ENCODE measurements around the gene PGM1. TPM values are rescaled to one million over a fixed set of nuclear protein-coding genes. Genes with fewer than 3 reads are reported as not detected.

Gene PGM1
- total RNA-seq, 2 experiments from 2014 or later: 38.8 to 43.8 TPM

DNA sequence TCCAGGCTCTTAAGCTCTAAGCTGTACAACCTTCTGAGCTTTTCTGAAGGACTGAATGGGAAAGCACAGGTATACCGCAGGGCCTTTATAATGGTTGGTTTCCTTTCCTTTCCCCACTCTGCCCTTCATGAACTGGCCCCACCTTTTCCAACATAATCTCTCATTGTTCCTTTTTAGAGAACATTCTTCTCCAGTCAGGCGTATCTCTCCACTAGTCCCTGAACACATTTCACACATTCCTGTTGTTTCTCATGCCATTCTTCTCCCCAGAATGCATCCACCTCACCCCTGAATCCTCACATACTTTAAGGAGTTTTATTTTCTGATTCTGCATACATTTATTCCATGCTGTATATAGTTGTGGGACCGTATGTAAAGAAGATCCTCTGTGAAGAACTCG is 41.3 kb downstream of the PGM1 start:
- ATAC-seq: no peak
- CTCF ChIA-PET: no interaction called here
- peaks cover 55% of the 10 kb centered on the region for H3K36me3 Mint-ChIP-seq (ENCODE audit: low read depth)

DNA sequence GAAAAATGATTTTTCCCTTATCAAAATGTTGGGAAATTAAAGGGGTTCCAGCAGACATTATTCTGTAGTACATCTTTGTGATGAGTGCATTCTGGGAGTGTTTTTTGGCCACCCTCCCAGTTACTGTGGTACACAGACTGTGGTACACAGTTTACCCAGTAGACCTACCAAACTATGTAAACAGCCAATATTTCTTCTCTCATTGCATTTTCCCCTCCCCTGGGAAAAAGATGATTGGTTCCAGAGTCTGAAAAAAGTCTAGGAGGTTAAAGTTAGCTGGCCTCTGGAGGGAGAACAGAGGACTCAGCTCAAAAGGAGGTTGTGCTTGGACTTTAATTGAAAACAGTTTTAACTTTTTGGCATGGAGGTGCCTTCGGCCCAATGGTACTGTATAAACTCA is 42.5 kb downstream of the PGM1 start:
- CTCF ChIA-PET: interaction anchor here (0.7 to 1.2 kb wide), 3 partner anchors 10 to 56 kb away, joined by 3 read pairs; no protein-coding TSS in a partner anchor
- ATAC-seq (no peak), DNase-seq (no peak)
- Mint-ChIP-seq H3K27me3 (no peaks in the 10 kb centered on the region), H3K27ac (no peak overlapping the region), H3K4me1 (no peaks in the 10 kb centered on the region), H3K36me3 (ENCODE audit: low read depth) (peaks cover 62% of the 10 kb centered on the region), H3K4me3 (no peak overlapping the region), H3K9me3 (ENCODE audit: low read depth) (no peaks in the 10 kb centered on the region)
- intact Hi-C loops (cut with DNase I, micrococcal nuclease): no loop called here
- POLR2A ChIA-PET: no interaction called here

More for the DNA sequence above, 41.3 kb downstream of the PGM1 start:
- intact Hi-C loops (cut with DNase I, micrococcal nuclease): no loop called here
- no peaks in the 10 kb centered on the region for H3K9me3 Mint-ChIP-seq (ENCODE audit: low read depth)
- H3K4me3 Mint-ChIP-seq: no peak overlapping the region
- no peaks in the 10 kb centered on the region for H3K4me1 Mint-ChIP-seq
- no peaks in the 10 kb centered on the region for H3K27me3 Mint-ChIP-seq
- POLR2A ChIA-PET: no interaction called here
- no peak for DNase-seq
- no peak overlapping the region for H3K27ac Mint-ChIP-seq

DNA sequence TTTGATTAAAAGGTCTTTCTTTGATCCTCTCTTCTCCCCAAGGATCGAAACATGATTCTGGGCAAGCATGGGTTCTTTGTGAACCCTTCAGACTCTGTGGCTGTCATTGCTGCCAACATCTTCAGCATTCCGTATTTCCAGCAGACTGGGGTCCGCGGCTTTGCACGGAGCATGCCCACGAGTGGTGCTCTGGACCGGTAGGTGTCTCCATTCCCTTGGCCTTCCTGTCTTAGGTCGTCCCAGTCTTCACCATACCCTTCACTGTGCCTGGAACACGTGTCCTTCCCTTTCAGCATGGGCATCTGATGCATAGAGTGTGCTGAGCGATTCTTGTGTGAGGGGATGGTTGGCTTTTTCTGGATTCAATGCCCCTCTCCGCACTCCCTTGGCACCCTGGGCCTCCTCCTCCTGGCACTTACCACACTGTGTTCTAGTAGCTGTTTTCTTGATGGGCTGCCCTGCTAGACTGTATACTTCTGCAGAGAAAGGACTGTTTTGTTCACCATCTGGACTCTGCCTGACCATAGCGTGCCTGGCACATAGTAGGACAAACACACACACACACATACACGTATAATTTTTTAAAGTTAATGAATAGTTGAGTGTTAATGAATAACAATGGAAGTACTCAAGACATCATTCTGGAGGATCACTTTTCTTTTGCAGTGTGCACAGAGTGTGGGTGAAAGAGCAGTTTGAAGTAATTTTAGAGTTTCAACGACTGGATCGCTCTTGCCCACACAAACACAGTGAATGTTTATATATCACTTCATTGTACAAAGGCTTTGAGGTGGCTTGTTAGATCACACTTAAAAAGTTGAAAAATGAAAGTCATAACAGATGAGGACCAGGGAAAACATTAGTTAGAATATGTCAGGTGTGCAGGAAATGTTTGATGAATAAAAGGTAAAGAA is 43.2 kb downstream of the PGM1 start:
- Mint-ChIP-seq H3K9me3 (ENCODE audit: low read depth) (no peaks in the 10 kb centered on the region), H3K4me1 (no peaks in the 10 kb centered on the region), H3K27ac (no peak overlapping the region), H3K27me3 (no peaks in the 10 kb centered on the region), H3K36me3 (ENCODE audit: low read depth) (peaks cover 64% of the 10 kb centered on the region), H3K4me3 (no peak overlapping the region)
- ATAC-seq (no peak), DNase-seq (no peak)
- ChIA-PET CTCF (interaction anchor here (0.9 kb wide), 1 partner anchor 501 kb away, joined by 3 read pairs; no protein-coding TSS in a partner anchor), POLR2A (no interaction called here)
- intact Hi-C loops (cut with DNase I, micrococcal nuclease): no loop called here

- POLR2A ChIA-PET: no interaction called here
- peaks cover 62% of the 10 kb centered on the region for H3K36me3 Mint-ChIP-seq (ENCODE audit: low read depth)
Measured at GRCh38 chr1:63638471-63638870, 45.3 kb downstream of the PGM1 start.

GRCh38 chr1:63638875-63639274 is 45.7 kb downstream of the PGM1 start:
- ATAC-seq (no peak), DNase-seq (no peak)
- Mint-ChIP-seq H3K27ac (no peak overlapping the region), H3K4me1 (no peaks in the 10 kb centered on the region), H3K9me3 (ENCODE audit: low read depth) (no peaks in the 10 kb centered on the region), H3K27me3 (no peaks in the 10 kb centered on the region), H3K36me3 (ENCODE audit: low read depth) (peaks cover 65% of the 10 kb centered on the region), H3K4me3 (no peak overlapping the region)
- POLR2A ChIA-PET: no interaction called here
- CTCF ChIA-PET: interaction anchor here (0.7 kb wide), 1 partner anchor 30 kb away, joined by 3 read pairs; no protein-coding TSS in a partner anchor
- intact Hi-C loops (cut with DNase I, micrococcal nuclease): no loop called here

More at GRCh38 chr1:63638471-63638870, 45.3 kb downstream of the PGM1 start:
- CTCF ChIA-PET: interaction anchor here (0.7 kb wide), 1 partner anchor 30 kb away, joined by 3 read pairs; no protein-coding TSS in a partner anchor
- no peak overlapping the region for H3K4me3 Mint-ChIP-seq
- H3K27ac Mint-ChIP-seq: no peak overlapping the region
- no peak for ATAC-seq
- no peak for DNase-seq
- no peaks in the 10 kb centered on the region for H3K4me1 Mint-ChIP-seq
- H3K9me3 Mint-ChIP-seq (ENCODE audit: low read depth): no peaks in the 10 kb centered on the region
- H3K27me3 Mint-ChIP-seq: no peaks in the 10 kb centered on the region
- intact Hi-C loops (cut with DNase I, micrococcal nuclease): no loop called here

- H3K4me3 Mint-ChIP-seq: no peak overlapping the region
- H3K27me3 Mint-ChIP-seq: no peaks in the 10 kb centered on the region
- no peak overlapping the region for H3K27ac Mint-ChIP-seq
- CTCF ChIA-PET: interaction anchor here (0.5 kb wide), 1 partner anchor 114 kb away, joined by 3 read pairs; no protein-coding TSS in a partner anchor
- ATAC-seq (no peak), DNase-seq (no peak)
- POLR2A ChIA-PET: no interaction called here
- H3K4me1 Mint-ChIP-seq: no peaks in the 10 kb centered on the region
- H3K36me3 Mint-ChIP-seq (ENCODE audit: low read depth): peaks cover 52% of the 10 kb centered on the region
- intact Hi-C loops (cut with DNase I, micrococcal nuclease): no loop called here
- H3K9me3 Mint-ChIP-seq (ENCODE audit: low read depth): no peaks in the 10 kb centered on the region
Measured at GRCh38 chr1:63640633-63641567, 47.7 kb downstream of the PGM1 start.

GRCh38 chr1:63641615-63642014 is 48.4 kb downstream of the PGM1 start:
- ChIA-PET POLR2A (no interaction called here), CTCF (interaction anchor here (0.5 kb wide), 1 partner anchor 113 kb away, joined by 3 read pairs; no protein-coding TSS in a partner anchor)
- H3K9me3 Mint-ChIP-seq (ENCODE audit: low read depth): no peaks in the 10 kb centered on the region
- H3K27me3 Mint-ChIP-seq: no peaks in the 10 kb centered on the region
- no peak overlapping the region for H3K4me3 Mint-ChIP-seq
- ATAC-seq (no peak), DNase-seq (no peak)
- peaks cover 46% of the 10 kb centered on the region for H3K36me3 Mint-ChIP-seq (ENCODE audit: low read depth)
- no peaks in the 10 kb centered on the region for H3K4me1 Mint-ChIP-seq
- H3K27ac Mint-ChIP-seq: no peak overlapping the region
- intact Hi-C loops (cut with DNase I, micrococcal nuclease): no loop called here

- Mint-ChIP-seq H3K4me3 (no peak overlapping the region), H3K27ac (no peak overlapping the region), H3K4me1 (no peaks in the 10 kb centered on the region), H3K36me3 (ENCODE audit: low read depth) (peaks cover 38% of the 10 kb centered on the region), H3K9me3 (ENCODE audit: low read depth) (no peaks in the 10 kb centered on the region), H3K27me3 (no peaks in the 10 kb centered on the region)
- DNase-seq (no peak), ATAC-seq (no peak)
- ChIA-PET POLR2A (no interaction called here), CTCF (interaction anchor here (0.7 kb wide), 1 partner anchor 1566 kb away, joined by 3 read pairs; no protein-coding TSS in a partner anchor)
- intact Hi-C loops (cut with DNase I, micrococcal nuclease): no loop called here
Measured at GRCh38 chr1:63642901-63643300, 49.7 kb downstream of the PGM1 start.

DNA sequence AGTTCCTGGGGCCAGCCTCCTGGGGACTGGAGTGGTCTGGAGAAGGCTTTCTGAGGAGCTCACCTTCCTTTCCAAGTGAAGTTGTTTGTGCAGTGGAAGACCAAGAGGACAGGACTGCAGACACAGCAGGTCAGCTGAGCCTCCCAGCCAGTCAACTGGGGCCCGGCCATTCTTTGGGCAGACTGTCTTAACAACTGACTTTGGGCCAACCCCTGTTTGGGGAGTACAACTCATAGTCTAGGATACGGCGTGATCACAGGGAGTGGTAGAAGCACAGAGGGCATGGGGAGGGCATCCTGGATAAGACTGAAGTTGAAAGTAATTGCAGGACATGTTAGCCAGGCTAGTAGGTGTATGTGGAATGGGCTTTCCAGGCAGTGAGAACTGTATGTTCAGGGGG is 50.3 kb downstream of the PGM1 start:
- CTCF ChIA-PET: interaction anchor here (0.9 kb wide), 1 partner anchor 27 kb away, joined by 3 read pairs; no protein-coding TSS in a partner anchor
- no peaks in the 10 kb centered on the region for H3K27me3 Mint-ChIP-seq
- peaks cover 39% of the 10 kb centered on the region for H3K36me3 Mint-ChIP-seq (ENCODE audit: low read depth)
- H3K4me1 Mint-ChIP-seq: no peaks in the 10 kb centered on the region
- ATAC-seq (no peak), DNase-seq (no peak)
- H3K27ac Mint-ChIP-seq: no peak overlapping the region
- intact Hi-C loops (cut with DNase I, micrococcal nuclease): no loop called here
- no peak overlapping the region for H3K4me3 Mint-ChIP-seq
- H3K9me3 Mint-ChIP-seq (ENCODE audit: low read depth): no peaks in the 10 kb centered on the region
- POLR2A ChIA-PET: no interaction called here

GRCh38 chr1:63643926-63644325 is 50.7 kb downstream of the PGM1 start:
- no peaks in the 10 kb centered on the region for H3K9me3 Mint-ChIP-seq (ENCODE audit: low read depth)
- ChIA-PET POLR2A (no interaction called here), CTCF (interaction anchor here (0.9 kb wide), 1 partner anchor 27 kb away, joined by 3 read pairs; no protein-coding TSS in a partner anchor)
- intact Hi-C loops (cut with DNase I, micrococcal nuclease): no loop called here
- DNase-seq: no peak
- H3K4me1 Mint-ChIP-seq: no peaks in the 10 kb centered on the region
- H3K27ac Mint-ChIP-seq: no peak overlapping the region
- H3K27me3 Mint-ChIP-seq: no peaks in the 10 kb centered on the region
- ATAC-seq: no peak
- peaks cover 37% of the 10 kb centered on the region for H3K36me3 Mint-ChIP-seq (ENCODE audit: low read depth)
- no peak overlapping the region for H3K4me3 Mint-ChIP-seq

DNA sequence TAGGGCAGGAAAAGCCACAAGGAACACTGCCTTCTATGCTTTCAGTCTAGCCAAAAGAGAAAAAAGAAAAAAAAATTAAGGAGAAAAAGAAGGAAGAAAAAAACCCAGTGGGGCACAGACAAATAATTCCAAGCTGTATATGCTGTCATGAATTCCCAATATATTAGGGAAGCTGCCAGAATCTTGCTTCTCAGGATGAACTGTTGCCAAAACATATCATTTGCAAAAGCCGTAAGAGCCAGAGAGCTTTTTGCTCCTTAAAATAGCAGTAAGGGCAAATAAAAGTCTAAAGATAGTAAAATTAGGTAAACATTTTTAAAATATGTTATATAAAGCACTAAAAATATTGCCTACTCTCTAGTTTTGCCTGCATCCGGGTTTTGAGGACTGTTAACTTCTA is 52.1 kb downstream of the PGM1 start:
- Mint-ChIP-seq H3K27me3 (no peaks in the 10 kb centered on the region), H3K36me3 (ENCODE audit: low read depth) (peaks cover 33% of the 10 kb centered on the region)
- intact Hi-C loops (cut with DNase I, micrococcal nuclease): no loop called here

More for the DNA sequence above, 52.1 kb downstream of the PGM1 start:
- Mint-ChIP-seq H3K4me3 (no peak overlapping the region), H3K9me3 (ENCODE audit: low read depth) (no peaks in the 10 kb centered on the region), H3K27ac (no peak overlapping the region), H3K4me1 (no peaks in the 10 kb centered on the region)
- DNase-seq: no peak
- ChIA-PET POLR2A (interaction anchor here (0.7 kb wide), 1 partner anchor 180 kb away, joined by 4 read pairs; no protein-coding TSS in a partner anchor), CTCF (no interaction called here)
- ATAC-seq: no peak
